ENCODE measurements around the gene NMNAT2.

Gene NMNAT2

DNA sequence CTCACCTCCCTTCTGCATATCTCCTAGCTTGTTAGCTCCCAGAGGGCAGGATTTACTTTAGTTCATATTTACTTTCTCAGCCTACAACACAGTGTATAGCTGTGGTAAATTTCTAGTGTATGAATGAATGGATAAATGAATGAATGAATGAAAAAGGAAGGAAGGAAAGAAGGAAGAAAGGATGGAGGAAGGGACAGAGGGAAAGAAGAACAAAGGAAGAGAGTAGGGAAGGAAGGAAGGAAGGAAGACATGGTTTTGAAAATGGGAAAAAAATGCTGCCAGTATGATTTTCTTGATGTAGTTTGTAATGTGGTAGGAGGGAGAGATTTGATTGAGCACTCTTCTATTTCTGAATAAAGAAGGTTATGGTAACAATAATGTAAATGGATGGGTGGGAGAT lies 185.1 kb downstream of the NMNAT2 start:
- no peak for DNase-seq

DNA sequence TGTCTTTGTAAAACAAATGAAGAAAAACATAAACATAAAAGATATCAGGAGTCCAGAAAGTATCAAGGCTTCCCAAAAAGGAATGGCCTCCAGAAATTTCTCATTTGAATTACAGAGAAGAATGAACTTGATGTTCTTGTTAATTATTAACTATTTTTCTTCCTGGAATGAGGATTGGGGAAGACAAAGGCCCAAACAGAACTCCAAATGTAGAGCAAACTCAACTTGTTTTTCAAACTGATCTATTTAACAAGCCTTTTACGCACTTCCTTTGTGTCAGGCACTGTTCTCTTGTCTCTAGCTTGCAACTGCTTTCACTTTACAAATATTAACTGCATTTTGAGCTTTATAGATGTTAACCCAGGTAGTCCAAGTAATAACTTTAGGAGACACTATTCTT lies 186.6 kb downstream of the NMNAT2 start:
- no peak for DNase-seq

DNA sequence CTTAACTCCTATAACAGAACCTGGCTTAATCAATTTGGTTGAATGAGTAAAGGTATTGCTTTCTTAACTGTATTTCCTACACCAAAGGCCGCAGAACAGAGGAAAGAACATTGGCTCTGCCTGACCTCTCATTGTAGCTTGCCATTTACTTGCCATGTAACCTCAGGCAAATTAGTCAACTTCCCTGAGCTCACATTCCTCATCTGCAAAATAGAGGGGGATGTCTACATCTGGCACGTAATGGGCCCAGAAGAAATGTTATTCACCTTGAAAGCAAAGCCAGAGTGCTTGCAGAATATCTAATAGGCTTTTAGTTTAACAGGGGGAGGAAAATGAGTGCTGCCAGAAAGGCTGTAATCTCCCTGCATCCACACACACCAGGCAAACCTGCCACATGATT lies 187.8 kb downstream of the NMNAT2 start:
- peak; percentile 91 for DNase-seq

DNA sequence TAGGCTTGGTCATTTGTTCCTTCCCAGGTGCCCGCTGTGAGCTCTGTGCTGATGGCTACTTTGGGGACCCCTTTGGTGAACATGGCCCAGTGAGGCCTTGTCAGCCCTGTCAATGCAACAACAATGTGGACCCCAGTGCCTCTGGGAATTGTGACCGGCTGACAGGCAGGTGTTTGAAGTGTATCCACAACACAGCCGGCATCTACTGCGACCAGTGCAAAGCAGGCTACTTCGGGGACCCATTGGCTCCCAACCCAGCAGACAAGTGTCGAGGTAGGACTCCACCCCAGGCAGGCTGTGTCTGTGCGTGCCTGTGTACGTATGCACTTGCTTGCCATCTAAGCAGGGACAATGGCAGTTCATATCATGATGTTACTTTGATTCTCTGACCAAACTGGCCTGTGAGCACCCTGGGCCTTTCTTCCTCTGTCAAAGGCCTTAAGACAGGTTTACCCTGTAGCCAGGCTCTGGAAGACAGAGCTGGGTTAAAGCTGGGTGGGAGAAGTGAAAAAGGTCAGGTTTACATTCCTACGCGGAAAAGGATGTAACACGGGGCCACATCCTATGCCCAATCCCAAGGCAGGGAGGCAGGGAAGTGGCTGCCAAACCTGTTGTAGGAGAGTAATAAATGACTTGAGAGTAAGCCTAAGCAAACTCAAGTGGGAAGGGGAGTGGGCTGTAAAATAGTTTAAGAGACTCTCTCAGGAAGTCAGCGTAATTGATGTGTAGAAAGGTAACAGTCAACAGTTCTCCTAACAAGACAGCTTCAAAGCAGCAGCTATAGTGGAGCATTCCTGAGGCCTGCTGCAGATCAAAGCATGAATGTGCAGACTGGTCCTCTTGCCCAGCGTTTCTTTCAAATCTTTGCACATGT lies 189.6 kb downstream of the NMNAT2 start:
- peak; percentile 96 for DNase-seq

DNA sequence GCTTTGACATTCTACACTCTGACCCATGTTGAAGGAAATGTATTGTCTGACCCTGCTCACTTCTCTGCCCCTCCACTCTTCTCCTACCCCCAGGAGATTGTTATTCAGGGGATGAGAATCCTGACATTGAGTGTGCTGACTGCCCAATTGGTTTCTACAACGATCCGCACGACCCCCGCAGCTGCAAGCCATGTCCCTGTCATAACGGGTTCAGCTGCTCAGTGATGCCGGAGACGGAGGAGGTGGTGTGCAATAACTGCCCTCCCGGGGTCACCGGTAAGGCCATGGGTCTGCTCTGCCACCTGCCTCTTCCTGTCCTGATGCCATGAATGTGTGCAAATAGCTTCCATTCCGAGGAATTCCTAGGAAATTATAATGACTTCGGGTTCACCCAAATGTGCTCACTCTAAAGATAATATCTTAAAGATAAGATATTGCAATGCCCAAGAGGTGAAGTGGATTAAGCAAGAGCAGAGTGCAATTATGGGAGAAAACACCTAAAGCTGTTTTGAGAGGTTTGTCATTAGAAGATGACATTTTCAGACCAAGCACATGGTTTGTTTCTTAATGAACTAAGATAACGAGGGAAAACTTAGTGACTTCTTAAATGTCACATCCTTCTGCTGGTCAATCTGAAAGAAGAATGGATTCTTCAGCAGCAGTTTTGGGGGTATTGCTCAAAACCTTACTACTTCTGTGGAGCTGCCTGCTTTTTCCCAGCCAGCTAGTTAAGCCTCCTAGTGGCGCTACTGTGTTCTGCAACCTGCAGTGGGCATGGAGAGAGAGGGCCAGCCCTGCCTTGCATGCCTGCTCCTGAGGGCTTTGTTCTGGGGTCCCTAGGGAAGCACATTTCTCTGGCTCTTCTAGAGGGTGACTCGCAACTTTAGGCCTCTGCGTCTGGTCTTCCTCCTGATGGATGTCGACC lies 190.5 kb downstream of the NMNAT2 start:
- DNase-seq, result peak; percentile 89

DNA sequence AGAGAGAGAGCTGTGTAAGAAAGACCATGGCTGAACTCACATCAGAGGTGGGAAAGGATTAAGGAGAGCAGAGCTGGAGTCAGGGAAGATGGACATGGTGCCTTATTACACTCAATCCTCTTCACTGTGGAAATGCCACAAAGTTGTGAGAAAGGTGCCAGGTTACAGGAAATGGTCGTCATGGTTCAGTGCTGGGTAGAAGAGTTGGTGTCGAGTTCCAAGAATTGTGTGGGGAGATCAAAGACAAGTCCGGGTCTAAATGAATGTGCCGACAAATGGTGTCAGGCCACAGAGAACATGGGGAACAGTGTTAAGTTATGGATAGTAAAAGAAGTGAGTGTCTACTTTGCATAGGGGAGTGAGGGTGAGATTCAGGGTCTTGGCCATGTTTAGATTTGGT lies 191.2 kb downstream of the NMNAT2 start:
- DNase-seq, result peak; percentile 37

DNA sequence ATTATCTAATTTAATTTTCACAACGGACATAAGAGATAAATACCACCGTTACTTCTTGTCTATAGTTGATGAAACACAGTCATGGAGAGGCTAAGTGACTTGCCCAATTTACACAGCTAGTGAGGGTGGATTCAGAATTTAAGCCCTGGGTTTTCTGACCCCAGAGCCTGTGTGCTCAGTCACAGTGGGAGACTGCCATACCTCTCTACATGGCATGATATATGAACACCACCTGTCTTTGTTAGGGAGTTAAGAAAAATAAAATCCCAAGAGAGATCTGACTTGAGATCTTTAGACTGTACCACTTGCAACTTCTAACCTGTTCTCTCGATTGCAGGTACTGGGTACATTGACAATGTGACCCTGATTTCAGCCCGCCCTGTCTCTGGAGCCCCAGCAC lies 191.8 kb downstream of the NMNAT2 start:
- no peak for DNase-seq

DNA sequence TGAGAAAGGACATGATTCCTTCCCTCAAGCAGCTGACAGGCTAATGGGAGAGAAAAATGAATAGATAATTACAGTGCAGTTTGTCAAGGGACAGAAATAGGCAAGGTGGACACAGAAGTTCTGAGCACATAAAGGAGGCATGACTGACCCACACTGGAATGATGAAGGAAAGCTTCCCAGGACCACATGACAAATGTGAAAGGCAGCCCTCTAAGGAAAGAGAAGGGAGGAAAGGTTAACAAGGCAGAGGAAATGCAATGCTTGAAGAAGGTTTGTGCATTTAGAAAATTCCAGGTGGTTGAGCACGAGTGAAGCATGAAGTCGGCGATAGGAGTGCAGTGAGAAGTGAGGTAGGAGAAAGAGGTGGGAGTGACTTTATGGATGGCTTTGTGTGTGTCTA lies 194.7 kb downstream of the NMNAT2 start:
- no peak for DNase-seq

DNA sequence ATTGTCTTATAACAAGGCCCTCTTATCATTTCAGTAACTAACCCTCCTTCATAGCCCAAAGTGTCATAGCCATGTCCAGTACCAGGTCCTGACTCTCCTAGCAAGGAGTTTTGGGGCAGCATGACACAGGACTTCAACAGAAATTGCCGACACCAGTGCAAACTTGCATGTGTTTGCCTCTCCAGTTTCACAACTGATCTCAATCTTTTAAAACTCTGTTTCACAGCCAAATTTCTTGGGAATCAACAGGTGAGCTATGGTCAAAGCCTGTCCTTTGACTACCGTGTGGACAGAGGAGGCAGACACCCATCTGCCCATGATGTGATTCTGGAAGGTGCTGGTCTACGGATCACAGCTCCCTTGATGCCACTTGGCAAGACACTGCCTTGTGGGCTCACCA lies 195.3 kb downstream of the NMNAT2 start:
- no peak for DNase-seq

DNA sequence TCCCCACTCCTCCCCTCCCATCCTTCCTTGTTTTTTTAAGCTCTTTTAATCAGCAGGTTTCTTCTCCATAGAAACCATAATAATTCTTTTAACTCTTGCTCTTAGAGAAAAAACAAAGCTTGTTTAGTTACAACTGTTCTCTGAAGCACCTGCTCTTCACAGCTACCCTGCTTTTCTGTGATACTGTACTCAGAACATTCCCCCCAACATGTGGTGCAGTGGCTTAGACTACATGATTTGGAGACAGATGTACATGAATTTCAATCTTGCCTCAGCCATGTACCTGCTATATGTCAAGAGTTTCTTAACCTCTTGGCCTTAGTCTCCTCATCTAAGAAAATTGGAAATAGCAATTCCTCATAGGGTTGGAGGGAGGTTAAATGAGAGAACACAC lies 198.6 kb downstream of the NMNAT2 start:
- DNase-seq, result peak; percentile 1

DNA sequence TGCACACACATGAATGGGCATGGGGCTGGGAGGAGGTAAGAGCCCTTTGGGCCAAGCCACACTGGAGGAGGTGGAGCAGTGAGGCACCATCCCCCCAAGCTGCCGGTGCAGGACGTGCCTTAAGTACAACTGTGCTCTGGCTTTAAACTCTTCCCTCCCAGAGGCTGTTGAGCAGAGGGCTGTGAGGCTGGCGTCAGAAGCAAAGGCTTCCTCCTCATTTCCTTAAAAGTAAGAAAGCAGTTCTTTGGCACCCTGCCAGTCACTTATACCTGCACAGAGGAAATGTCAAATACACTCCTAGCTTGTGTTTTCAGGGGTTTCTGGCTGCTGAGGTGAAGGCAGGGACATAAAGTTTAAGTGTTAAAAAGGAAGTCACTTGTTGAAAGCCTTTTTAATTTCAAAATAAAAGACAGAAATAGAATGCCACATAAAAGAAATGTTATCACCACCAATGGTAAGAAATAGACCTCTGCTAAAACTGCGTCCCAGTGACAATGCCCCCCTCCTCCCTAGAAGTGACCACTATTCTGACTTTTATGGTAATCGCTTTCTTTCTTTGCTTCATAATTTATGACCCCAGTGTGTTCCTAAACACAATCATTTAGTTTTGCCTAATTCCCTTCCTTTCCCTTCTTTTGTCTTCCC lies 199.1 kb downstream of the NMNAT2 start:
- peak; percentile 57 for DNase-seq

DNA sequence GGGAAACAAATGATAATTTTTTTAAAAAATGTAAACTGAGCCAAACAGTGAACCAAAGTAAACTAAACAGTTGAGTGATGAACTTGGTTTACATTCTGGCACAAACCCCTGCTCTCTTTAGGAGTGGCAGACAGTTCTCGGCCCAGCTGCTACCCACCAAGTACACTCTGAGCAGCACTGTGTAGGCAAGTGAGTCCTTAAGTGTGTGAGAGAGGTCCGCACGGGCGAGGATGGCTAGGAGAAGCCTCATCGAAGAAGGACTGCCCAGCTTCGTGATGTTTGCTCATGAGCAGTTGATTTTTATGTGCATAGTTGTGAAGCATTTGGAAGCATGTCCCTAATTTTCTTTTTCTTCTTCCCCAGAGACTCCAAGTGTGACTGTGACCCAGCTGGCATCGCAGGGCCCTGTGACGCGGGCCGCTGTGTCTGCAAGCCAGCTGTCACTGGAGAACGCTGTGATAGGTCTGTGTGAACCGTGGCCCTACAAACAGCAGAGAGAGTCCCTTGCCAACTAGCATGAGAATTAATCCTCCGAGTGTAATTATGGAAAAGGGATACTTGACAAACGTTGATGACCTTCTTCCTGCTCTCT lies 200.1 kb downstream of the NMNAT2 start:
- peak; percentile 29 for DNase-seq

DNA sequence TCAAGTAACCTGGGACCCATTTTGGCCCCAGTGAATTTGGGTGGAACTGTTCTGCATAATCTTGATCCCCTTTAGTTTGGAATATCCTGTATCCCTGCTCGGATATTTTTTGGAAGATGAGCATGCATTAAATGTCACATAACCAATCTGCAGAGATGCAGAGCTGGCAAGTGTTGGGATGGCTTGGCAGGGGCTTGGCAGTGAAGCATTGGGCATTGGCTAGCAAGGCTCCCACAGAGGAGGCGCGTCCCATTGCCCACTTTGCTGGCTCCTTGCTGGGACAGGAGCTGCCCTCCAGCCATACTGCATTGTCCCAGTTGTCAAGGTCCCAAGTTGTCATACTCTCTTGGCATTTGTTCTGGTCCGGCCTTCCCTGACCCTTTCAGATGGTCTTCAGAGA lies 202.2 kb downstream of the NMNAT2 start:
- DNase-seq, result peak; percentile 19

DNA sequence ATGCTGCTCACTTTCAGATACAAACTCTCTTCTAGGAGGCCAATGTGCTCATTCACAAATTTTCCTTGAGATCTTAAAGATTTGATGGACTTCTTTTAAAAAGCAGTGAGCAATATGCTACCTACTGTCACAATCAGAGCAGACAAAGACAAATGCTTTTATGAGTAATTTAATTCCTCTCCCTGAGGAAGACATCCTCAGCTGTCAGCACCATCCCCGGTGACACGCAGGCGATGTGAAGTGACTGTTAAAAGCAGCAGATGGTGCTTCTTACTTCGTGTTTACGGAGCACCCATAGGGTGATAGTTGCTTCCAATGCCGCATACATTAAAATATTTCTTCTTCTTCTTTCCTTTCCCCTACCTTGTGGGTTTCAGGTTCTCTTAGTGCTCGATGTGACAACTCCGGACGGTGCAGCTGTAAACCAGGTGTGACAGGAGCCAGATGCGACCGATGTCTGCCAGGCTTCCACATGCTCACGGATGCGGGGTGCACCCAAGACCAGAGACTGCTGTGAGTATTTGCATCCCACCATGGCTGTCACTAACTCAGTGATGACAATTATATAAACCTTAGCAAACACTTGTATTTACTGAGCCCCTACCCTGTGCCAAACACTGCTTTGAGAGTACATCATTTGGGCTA lies 203.0 kb downstream of the NMNAT2 start:
- DNase-seq, result peak; percentile 12

DNA sequence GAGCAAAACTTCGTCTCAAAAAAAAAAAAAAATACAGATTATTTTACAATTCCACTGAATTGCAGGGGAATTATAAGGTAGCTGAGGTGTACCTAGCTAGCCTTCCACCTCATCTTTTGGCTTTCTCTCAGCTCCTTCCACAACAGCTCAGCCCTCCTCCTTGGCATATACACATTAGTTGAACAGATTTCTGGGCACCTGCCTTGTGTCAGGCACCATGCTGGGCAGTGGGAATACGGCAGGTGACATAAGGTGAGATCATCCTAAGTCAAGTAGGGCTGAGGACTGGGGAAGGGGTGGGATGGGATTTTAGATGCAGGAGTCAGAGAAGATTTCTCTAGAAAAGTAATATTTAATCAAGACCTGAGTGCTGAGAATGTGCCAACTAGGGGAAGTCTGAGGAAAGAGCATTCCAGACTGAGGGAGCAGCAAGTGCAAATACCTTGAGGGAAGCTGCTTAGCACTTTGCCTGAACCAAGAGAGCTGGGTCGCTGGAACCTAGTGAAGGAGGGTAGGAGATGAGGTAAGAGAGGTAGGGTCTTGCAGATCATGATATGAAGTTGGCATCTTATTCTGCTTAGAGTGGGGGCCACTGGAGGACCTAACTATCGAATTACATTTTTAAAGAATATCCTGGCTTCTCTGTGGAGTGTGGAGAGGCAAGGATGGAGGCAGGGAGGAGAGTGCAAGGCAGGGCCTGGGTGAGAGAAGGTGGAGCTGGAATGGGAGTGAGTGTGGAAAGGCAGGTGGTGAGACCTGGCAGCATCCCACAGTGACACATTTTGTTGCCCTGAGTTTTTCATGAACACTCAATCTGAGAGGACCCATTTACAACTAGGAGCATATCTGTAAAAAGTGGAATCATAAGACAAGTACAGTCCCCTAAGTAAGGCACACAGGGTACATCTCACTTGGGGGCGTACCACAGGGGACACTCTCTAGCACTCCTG lies 203.9 kb downstream of the NMNAT2 start:
- DNase-seq, result no peak

DNA sequence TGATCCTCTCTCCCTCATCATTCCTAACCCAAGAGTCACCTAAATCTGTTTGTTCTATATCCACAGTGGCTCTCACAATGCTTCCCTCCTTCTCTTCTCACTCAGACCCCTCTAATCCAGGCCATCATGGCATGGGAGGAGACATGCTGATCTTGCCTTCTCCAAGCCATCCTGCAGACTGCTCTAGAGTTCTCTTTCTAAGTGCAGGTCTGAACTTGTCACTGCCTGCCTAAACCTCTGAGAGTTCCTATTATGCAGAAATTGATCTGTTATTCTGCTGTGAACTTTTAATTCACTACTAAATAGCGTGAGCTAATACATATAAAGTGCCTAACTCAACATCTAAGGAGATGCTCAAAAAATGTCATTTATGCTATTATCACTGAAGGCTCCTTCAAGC lies 205.3 kb downstream of the NMNAT2 start:
- DNase-seq, result no peak

DNA sequence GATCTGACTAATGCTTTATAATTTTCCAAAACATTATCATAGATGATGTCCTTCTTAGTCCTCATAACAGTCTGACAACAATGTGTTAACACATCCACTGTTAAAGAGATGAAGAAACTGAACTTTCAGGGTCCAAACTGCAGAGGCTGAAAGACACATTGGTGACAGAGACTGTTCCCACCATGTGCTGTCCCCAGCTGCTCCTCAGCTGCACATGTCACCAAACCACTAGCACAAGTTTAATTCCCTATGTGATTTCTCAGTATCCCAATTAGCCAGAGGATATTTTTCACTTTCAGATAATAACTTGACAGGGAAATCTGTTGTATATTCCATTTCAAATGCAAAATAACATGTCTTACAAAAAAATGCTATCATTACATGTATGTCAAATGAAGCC lies 207.5 kb downstream of the NMNAT2 start:
- no peak for DNase-seq

DNA sequence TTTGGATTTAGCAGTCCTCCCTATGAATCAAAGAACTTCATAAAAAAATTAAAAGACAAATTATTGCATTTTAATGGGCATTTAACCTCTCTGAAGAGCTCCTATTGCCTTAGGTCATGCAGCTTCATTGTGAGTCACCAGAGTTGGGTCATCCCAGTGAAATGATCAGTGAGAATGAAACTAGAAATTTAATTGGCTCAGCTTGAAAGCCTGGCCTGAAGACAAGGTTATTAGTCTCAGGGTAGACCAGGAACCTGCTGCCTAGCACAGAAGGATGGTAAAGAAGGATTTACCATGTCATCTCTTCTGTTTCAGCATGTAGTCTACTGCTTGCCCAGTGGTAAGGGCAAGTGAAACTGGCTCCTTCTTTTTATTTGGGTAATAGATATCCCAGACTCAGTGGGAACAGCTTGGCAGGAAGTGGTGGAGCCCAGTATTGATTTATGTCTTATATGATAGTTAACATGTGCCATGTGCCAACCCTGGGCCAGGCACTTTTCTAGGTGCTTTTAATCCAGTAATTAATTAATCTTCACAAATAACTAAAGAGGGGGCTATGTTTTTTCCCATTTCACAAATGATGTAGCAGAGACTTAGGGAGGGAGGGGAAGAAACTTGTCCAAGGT lies 208.5 kb downstream of the NMNAT2 start:
- DNase-seq, result no peak

DNA sequence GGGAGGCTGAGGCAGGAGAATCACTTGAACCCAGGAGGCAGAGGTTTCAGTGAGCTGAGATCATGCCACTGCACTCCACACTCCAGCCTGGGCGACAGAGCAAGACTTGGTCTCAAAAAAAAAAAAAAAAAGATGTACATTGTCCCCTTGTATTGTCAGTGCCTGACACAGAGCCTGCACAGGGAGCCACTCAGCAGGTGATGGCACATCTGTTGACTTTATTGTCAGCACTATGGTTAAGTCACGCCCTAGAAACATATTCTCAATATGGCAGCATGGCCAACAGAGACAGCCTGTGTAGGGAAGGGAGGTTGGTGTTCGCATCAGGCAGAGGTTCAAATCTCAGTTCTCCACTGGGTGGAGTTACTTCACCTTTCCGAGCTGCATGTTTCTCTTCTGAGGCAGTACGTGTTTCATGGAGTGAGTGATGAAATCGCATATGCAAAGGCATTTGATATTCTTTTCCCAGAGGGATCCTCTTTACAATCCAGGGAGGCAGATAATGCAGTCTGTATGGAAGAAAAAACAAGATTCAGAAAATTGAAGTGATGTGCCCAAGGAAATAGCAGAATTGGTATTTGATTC lies 211.6 kb downstream of the NMNAT2 start:
- DNase-seq, result no peak

DNA sequence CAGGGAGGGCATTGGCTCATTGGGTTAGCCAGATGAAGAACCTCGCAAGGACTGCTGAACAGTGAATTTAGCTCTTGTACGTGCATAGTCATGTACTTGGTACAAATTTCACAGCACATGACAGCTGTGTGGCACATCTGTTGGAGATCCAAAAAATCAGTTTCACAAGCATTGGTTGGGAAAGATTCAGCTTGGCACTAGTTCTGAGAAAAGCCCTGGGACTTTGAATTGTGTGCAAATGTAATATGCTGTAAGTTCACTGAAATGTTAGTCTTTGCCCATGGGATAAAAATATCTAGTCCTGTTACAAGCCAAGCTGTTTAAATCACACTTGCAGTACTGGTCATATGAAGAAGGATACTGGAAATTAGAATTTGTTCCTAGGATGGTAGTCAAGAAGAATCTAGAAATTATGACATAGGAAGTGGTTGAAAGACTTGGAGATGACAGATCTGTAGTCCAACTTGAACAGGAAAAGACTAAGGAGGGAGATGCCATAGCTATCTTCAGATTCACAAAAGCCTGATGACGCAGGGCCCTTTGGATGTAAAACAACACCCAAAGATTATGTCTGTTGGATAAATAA lies 212.9 kb downstream of the NMNAT2 start:
- no peak for DNase-seq
